Hepatocyte (in vitro differentiated cells): ENCODE measurements around the gene PGC.

Experiments
- EZH2 ChIP-seq: fragments of 200-600 bp; sonication (generic); IDR thresholded peaks from 2 replicates; pipeline ENCODE4 v1.6.1; 2016; ENCODE audit warnings: antibody characterized with exemption, mild to moderate bottlenecking, borderline replicate concordance
- EZH2phosphoT487 ChIP-seq: fragments of 200-600 bp; sonication (generic); IDR thresholded peaks from one replicate; pipeline ENCODE4 v1.6.1; 2018; ENCODE audit warnings: antibody characterized with exemption, mild to moderate bottlenecking, low read depth, moderate library complexity; ENCODE audit not compliant: unreplicated experiment, severe bottlenecking
- TF ChIP-seq, protein P1 (sequence below): fragments of 200-600 bp; sonication (generic); IDR thresholded peaks from 2 replicates; pipeline ENCODE4 v1.5.1; 2016; ENCODE audit warnings: antibody characterized with exemption, mild to moderate bottlenecking; ENCODE audit not compliant: poor library complexity

DNA sequence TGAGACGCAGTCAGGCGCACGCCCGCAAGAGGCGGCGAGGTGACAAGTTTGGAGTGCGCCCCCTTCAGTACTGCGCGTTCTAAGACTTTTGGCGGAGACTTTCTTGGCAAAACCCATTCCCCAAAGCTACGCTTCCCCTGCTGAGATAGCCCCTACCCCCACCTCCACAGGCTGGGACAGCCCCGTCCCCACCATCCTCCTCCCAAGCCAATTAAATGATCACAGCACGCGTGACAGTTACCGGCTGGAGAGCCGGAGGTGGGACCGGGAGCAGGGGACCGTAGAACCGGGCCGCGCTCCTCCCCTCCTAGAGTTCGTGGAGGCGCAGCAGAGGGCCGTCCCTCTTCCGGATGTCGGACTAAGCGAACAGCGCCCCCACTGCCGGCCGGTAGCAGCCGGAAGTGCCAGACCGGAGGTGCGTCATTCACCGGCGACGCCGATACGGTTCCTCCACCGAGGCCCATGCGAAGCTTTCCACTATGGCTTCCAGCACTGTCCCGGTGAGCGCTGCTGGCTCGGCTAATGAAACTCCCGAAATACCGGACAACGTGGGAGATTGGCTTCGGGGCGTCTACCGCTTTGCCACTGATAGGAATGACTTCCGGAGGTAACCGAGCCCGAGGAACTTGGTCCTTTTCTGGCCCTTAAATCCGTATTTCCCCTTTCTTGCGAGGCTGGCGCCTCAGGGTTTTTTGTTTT, 40.2 kb upstream of the PGC start, which contains the start of gene TOMM6:
- TF ChIP-seq, protein P1, sequence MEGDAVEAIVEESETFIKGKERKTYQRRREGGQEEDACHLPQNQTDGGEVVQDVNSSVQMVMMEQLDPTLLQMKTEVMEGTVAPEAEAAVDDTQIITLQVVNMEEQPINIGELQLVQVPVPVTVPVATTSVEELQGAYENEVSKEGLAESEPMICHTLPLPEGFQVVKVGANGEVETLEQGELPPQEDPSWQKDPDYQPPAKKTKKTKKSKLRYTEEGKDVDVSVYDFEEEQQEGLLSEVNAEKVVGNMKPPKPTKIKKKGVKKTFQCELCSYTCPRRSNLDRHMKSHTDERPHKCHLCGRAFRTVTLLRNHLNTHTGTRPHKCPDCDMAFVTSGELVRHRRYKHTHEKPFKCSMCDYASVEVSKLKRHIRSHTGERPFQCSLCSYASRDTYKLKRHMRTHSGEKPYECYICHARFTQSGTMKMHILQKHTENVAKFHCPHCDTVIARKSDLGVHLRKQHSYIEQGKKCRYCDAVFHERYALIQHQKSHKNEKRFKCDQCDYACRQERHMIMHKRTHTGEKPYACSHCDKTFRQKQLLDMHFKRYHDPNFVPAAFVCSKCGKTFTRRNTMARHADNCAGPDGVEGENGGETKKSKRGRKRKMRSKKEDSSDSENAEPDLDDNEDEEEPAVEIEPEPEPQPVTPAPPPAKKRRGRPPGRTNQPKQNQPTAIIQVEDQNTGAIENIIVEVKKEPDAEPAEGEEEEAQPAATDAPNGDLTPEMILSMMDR = peak; percentile 74
- no peak for TF ChIP-seq EZH2phosphoT487
- TF ChIP-seq EZH2 = no peak
